Type B pancreatic cell (in vitro differentiated cells): ENCODE measurements around the gene TNNT1. TPM values are rescaled to one million over a fixed set of nuclear protein-coding genes. Genes with fewer than 3 reads are reported as not detected.

Experiments
- DNase-seq: peaks from one replicate; pipeline ENCODE4 v3.0.0; 2021; ENCODE audit warnings: mixed read lengths; ENCODE audit not compliant: unreplicated experiment; ENCODE audit errors: extremely low spot score
- H3K27ac Mint-ChIP-seq: 2 replicates; pipeline ENCODE4 v1.8.0; 2021; ENCODE audit warnings: mild to moderate bottlenecking, mixed read lengths
- H3K27me3 Mint-ChIP-seq: 2 replicates; pipeline ENCODE4 v1.8.0; 2021; ENCODE audit warnings: mixed read lengths
- H3K36me3 Mint-ChIP-seq: 2 replicates; pipeline ENCODE4 v1.8.0; 2021; ENCODE audit warnings: mixed read lengths
- H3K4me1 Mint-ChIP-seq: one replicate; pipeline ENCODE4 v1.8.0; 2021; ENCODE audit warnings: mixed read lengths; ENCODE audit not compliant: unreplicated experiment
- H3K4me3 Mint-ChIP-seq: 2 replicates; pipeline ENCODE4 v1.8.0; 2021; ENCODE audit warnings: mild to moderate bottlenecking, mixed read lengths
- H3K9me3 Mint-ChIP-seq: 2 replicates; pipeline ENCODE4 v1.8.0; 2021; ENCODE audit warnings: mixed read lengths
- long read RNA-seq: library from polyadenylated mRNA; unstranded; transcript quantifications from one replicate; pipeline ENCODE4 v2.0.0, GENCODE V29; 2020
- total RNA-seq: library from RNA; stranded (reverse); gene quantifications from 2 replicates; pipeline ENCODE4 v1.2.1, GENCODE V29; 2021; ENCODE audit warnings: low replicate concordance
- TF ChIP-seq, protein P1 (sequence below): fragments of 200-600 bp; sonication (generic); conservative IDR thresholded peaks from 2 replicates; pipeline ENCODE4 v1.5.0; 2021; ENCODE audit warnings: antibody characterized with exemption, mild to moderate bottlenecking

The TNNT1 gene, protein sequence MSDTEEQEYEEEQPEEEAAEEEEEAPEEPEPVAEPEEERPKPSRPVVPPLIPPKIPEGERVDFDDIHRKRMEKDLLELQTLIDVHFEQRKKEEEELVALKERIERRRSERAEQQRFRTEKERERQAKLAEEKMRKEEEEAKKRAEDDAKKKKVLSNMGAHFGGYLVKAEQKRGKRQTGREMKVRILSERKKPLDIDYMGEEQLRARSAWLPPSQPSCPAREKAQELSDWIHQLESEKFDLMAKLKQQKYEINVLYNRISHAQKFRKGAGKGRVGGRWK
- total RNA-seq = 27.6 and 83.1 TPM in 2 replicates
- long read RNA-seq, transcript TNNT1-204 (10 exons, 995 nt) = major isoform, 7 of 16 reads
- long read RNA-seq, partial matches to known transcripts = 1 of 16 reads
- long read RNA-seq, other reads (novel, unspliced or antisense) = 7 of 16 reads

DNA sequence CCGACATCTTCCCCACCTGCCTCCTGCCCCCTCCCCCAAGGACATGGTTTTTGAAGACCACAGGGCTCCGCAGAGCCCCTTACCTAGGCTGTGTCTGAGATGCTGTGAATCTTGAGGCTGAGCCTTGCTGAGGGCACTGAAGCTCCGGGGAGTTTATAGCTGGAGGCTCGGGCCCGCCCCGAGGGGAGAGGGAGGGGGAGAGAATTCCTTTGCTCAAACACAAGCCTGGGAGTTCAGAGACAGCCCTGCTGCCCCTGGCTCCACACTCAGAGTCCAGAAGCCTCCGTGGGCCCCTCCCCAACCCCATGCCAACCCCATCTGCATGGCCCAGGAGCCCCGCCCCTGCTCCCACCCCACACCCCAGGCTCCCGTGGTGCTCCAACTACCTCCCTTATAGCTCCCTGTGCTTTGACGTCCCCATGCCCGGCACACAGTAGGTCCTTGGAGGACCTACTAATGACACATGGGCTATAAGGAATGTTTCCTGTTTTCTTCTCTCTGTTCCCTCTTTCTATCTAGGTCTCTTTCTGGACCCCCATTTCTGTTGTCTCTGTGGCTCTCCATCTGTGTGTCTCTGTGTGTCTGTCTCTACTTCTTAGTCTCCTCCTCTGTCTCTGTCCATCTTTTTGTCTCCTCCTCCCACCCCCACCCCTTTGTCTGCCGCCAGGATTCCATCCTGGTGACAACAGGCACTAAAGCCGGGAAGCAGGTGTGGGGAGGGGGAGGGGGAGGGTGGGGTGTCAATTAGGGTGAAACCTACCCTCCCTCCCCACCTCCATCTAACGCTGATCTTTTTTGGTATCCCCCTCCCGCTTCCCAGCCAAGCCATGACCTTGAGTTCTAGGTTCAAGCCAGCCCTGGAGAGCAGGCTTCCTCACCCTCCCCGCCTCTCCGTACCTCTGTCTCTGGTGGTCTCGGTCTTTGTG lies at the start of gene TNNT1:
TNNT1 (minus strand) TSS at position 129 of the 926 bp plus-strand sequence. CDS start 2,049 bp downstream, outside the sequence.
- no peak for DNase-seq
- TF ChIP-seq, protein P1, sequence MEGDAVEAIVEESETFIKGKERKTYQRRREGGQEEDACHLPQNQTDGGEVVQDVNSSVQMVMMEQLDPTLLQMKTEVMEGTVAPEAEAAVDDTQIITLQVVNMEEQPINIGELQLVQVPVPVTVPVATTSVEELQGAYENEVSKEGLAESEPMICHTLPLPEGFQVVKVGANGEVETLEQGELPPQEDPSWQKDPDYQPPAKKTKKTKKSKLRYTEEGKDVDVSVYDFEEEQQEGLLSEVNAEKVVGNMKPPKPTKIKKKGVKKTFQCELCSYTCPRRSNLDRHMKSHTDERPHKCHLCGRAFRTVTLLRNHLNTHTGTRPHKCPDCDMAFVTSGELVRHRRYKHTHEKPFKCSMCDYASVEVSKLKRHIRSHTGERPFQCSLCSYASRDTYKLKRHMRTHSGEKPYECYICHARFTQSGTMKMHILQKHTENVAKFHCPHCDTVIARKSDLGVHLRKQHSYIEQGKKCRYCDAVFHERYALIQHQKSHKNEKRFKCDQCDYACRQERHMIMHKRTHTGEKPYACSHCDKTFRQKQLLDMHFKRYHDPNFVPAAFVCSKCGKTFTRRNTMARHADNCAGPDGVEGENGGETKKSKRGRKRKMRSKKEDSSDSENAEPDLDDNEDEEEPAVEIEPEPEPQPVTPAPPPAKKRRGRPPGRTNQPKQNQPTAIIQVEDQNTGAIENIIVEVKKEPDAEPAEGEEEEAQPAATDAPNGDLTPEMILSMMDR = no peak
- Mint-ChIP-seq H3K9me3 (no peaks in the 10 kb centered on the region), H3K36me3 (no peaks in the 10 kb centered on the region), H3K27ac (no peak within 1 kb of the TSS), H3K27me3 (peaks cover 64% of the 10 kb centered on the region), H3K4me3 (peak within 1 kb of the TSS; percentile 67), H3K4me1 (peaks cover 4% of the 10 kb centered on the region)

DNA sequence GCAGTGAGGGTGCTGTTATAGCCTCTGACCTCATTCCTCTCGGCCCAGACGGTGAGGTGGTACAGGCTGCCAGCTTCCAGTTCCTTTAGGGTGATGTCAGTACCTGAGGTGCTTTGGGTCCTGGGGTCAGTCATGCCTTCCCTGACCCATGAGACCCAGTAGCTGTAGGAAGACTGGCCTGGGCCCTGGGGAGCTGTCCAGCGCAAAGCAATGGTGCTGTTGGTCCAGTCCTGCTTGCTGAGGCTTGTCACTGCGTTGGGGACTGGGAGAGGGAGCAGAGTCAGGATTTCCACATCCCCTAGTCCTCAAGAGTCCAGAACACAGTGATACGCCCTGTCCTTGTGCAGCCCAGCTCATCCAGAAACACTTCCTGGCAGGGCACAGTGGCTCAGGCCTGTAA lies 49.6 kb upstream of the TNNT1 start:
- no peaks in the 10 kb centered on the region for H3K36me3 Mint-ChIP-seq
- no peaks in the 10 kb centered on the region for H3K9me3 Mint-ChIP-seq
- H3K4me1 Mint-ChIP-seq = no peaks in the 10 kb centered on the region

DNA sequence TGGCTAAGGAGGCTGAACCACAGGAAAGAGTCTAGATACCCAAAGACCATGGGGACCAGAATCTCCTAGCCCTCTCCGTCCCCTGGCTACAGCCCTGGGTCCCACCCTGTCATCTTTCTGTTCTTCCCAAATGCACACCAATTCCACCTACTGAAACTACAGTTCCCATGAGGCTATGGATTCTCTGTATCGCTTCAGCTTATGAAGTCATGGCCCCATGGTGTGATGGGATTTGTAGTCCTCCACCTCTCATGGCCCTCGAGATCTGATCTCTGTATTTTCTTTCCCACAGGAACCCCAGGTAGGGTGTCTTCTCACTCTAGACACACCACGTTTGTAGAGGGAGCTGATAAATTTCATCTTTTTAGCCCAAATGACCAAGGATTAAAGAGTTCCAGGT lies 48.5 kb upstream of the TNNT1 start:
- TF ChIP-seq, protein P1 = no peak
- no peak for DNase-seq
- H3K9me3 Mint-ChIP-seq = no peaks in the 10 kb centered on the region
- H3K27me3 Mint-ChIP-seq = peaks cover 25% of the 10 kb centered on the region
- H3K4me1 Mint-ChIP-seq = no peaks in the 10 kb centered on the region
- no peak overlapping the region for H3K4me3 Mint-ChIP-seq
- H3K36me3 Mint-ChIP-seq = no peaks in the 10 kb centered on the region
- H3K27ac Mint-ChIP-seq = no peak overlapping the region

More for the DNA sequence above, 49.6 kb upstream of the TNNT1 start:
- TF ChIP-seq, protein P1 = no peak
- no peak overlapping the region for H3K27ac Mint-ChIP-seq
- H3K4me3 Mint-ChIP-seq = no peak overlapping the region
- H3K27me3 Mint-ChIP-seq = peaks cover 25% of the 10 kb centered on the region
- DNase-seq = no peak

DNA sequence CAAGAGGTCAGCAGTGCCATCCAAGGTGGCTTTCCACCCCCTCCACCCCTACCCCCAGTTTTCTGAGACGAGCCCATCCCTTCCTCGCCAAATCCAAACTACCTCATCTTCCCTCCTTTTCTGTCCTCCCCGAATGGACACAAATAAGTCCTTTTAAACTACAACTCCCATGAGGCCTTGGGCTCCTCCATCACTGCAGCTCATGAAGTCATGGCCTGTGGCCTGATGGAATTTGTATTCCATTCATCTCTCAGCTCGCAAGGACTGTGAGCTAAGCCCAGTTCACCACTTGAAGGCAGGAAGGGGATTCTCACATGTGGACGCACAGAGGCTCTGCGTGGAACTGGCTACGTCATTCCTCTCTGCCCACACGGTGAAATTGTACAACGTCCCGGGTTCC lies 47.8 kb upstream of the TNNT1 start:
- peaks cover 22% of the 10 kb centered on the region for H3K27me3 Mint-ChIP-seq
- no peaks in the 10 kb centered on the region for H3K36me3 Mint-ChIP-seq
- DNase-seq = no peak
- H3K9me3 Mint-ChIP-seq = no peaks in the 10 kb centered on the region
- H3K4me1 Mint-ChIP-seq = no peaks in the 10 kb centered on the region
- TF ChIP-seq, protein P1 = no peak
- H3K27ac Mint-ChIP-seq = no peak overlapping the region
- H3K4me3 Mint-ChIP-seq = no peak overlapping the region

DNA sequence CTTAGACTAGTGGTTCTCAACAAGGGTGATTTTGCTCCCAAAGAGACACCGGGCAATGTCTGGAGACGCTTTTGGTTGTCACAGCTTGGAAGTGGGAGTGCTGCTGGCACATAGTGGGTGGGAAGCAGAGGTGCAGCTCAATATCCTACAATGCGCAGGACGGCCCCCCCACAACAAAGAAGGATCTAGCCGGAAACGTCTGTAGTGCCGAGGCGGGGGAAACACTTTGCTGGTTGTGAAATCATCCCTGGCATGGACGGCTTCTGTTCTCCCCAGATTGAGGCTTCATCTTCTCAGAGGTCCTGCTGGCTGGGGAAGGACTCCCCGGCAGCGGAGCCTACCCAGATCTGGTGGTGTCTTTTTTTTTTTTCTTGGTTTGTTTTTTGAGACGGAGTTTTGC lies 44.5 kb upstream of the TNNT1 start:
- TF ChIP-seq, protein P1 = no peak
- no peaks in the 10 kb centered on the region for H3K4me1 Mint-ChIP-seq
- H3K9me3 Mint-ChIP-seq = no peaks in the 10 kb centered on the region
- peaks cover 29% of the 10 kb centered on the region for H3K27me3 Mint-ChIP-seq
- H3K36me3 Mint-ChIP-seq = no peaks in the 10 kb centered on the region
- no peak for DNase-seq
- no peak overlapping the region for H3K4me3 Mint-ChIP-seq
- no peak overlapping the region for H3K27ac Mint-ChIP-seq
